GM18909 (cell line): ENCODE data around the gene CARNS1.
"Not testable (repeated sequence)": the region's sequence is repeated elsewhere in the genome, so short reads cannot be mapped to it uniquely, and the experiment has no call there.

Source experiments
- ATAC-seq: cut with Tn5 transposase; IDR thresholded peaks from one replicate; pipeline ENCODE4 v1.9.1; 2021; ENCODE audit warnings: mild to moderate bottlenecking; ENCODE audit not compliant: unreplicated experiment, poor library complexity

Gene CARNS1

DNA sequence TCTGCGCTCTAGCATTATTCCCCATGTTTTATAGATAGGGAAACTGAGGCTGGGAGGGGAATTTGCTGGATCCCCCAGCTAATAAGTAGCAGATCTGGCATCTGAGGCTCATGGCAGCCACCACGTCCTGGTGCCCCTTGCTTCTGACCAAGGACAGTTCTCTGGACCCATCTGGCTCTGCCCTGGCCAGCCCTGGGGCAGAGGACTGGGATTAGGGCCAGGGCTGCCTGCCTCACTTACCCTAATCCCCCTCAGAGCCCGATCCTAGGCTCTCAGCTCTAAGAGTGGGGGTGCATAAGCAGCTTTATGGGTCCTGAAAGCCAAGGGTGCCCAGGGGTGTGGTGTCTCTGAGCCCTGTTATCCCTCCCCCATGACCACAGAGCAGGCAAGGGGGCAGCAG lies 39.6 kb downstream of the CARNS1 start, which contains the start of gene CABP4:
TSS of gene CABP4 (plus strand) at position 301 of the 400 bp plus-strand sequence. CDS start at position 371, 70 bp downstream.
- no peak for ATAC-seq

- no peak for ATAC-seq
Measured at GRCh38 chr11:67456068-67456705, 40.7 kb downstream of the CARNS1 start.

GRCh38 chr11:67457453-67457852 lies 42.0 kb downstream of the CARNS1 start:
- no peak for ATAC-seq

- no peak for ATAC-seq
Measured at GRCh38 chr11:67458266-67458665, 42.8 kb downstream of the CARNS1 start.

- ATAC-seq, result no peak
Measured at GRCh38 chr11:67463186-67463585, 47.7 kb downstream of the CARNS1 start.

- ATAC-seq, result no peak
Measured at GRCh38 chr11:67463680-67464410, 48.4 kb downstream of the CARNS1 start.

GRCh38 chr11:67464411-67465188 lies 49.1 kb downstream of the CARNS1 start:
- ATAC-seq, result peak; percentile 50

- no peak for ATAC-seq
Measured at GRCh38 chr11:67465189-67465510, 49.7 kb downstream of the CARNS1 start.

GRCh38 chr11:67465530-67465929 lies 50.1 kb downstream of the CARNS1 start:
- not testable (repeated sequence) for ATAC-seq

- ATAC-seq, result no peak
Measured at GRCh38 chr11:67466367-67466766, 50.9 kb downstream of the CARNS1 start.

- no peak for ATAC-seq
Measured at GRCh38 chr11:67466962-67467771, 51.7 kb downstream of the CARNS1 start.

GRCh38 chr11:67468056-67468455 lies 52.6 kb downstream of the CARNS1 start:
- no peak for ATAC-seq

- ATAC-seq, result no peak
Measured at GRCh38 chr11:67468456-67468758, 52.9 kb downstream of the CARNS1 start.

GRCh38 chr11:67468759-67469507 lies 53.5 kb downstream of the CARNS1 start, which contains the start of gene TMEM134:
Gene TMEM134, minus strand, starts transcription at chr11:67469251. Its CDS starts 59 bp downstream, at chr11:67469192.
- ATAC-seq, result peak; percentile 67

- ATAC-seq, result no peak
Measured at GRCh38 chr11:67469508-67469811, 54.0 kb downstream of the CARNS1 start.

DNA sequence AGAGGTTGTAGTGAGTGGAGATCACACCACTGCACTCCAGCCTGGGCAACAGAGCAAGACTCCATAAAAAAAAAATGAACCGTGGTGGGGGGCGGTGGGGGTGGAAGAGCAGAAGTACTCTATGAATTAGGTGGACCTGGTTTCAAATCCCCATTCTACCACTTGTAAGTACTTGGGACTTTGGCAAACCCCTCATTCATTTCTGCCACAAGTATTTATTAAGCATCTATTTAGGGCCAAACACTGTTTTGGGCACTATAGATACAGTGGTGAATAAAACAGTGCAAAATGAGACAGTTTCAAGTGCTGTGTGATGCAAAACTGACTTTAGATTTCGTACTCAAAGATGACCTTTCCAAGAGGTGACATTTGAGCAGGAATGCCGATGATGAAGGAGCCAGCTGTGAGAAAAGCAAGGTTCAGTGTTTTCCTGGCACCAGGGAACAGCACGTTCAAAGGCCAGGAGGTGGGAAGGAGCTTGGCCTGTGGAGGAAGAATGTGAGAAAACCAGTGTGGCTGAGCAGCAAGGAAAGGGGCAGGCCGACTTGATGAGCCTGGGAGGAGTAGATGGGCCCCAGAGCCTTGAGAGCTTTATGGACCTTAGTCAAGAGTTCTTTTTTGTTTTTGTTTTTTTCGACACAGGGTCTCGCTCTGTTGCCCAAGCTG lies 55.0 kb downstream of the CARNS1 start:
- no peak for ATAC-seq

- ATAC-seq, result no peak
Measured at GRCh38 chr11:67472882-67473281, 57.4 kb downstream of the CARNS1 start.
